ENCODE measurements around the gene FBXL15. TPM values are rescaled to one million over a fixed set of nuclear protein-coding genes. Genes with fewer than 3 reads are reported as not detected.

Gene FBXL15
- total and polyA plus RNA-seq, 7 donors, result 7.9 to 14.8 (median 10.8) TPM

- no peak for DNase-seq
- intact Hi-C loops (cut with DNase I), result no loop called here
- no peaks in the 10 kb centered on the region for H3K9me3 ChIP-seq
Measured at GRCh38 chr10:102405108-102405571, 15.5 kb upstream of the FBXL15 start.

GRCh38 chr10:102405632-102406031 is 15.0 kb upstream of the FBXL15 start:
- Histone ChIP-seq H3K27me3 (ENCODE audit: insufficient read depth in 3 of 3, low read length in 2 of 3) (peaks cover 0 to 33% (median 21%) of the 10 kb centered on the region in 3 donors), H3K9me3 (no peaks in the 10 kb centered on the region), H3K27ac (no peak overlapping the region), H3K36me3 (ENCODE audit: insufficient read depth in 1 of 2, low read depth in 1 of 2) (peaks cover 0 to 25% of the 10 kb centered on the region in 2 donors), H3K4me1 (peaks cover 4% of the 10 kb centered on the region), H3K4me3 (no peak overlapping the region)
- ATAC-seq (no peak), DNase-seq (no peak)
- 70 to 81% (median 71%) methylated on average over 6 of the region's 6 CpGs for WGBS, 3 donors
- TF ChIP-seq CTCF (IDR thresholded peaks at IDR 0.05), result no peak
- intact Hi-C loops (cut with DNase I), result no loop called here

More at GRCh38 chr10:102405108-102405571, 15.5 kb upstream of the FBXL15 start:
- 76 to 81% (median 77%) methylated on average over 15 to 19 of the region's 19 CpGs for WGBS, 3 donors
- H3K27me3 ChIP-seq (ENCODE audit: insufficient read depth in 3 of 3, low read length in 2 of 3), result peaks cover 0 to 28% (median 16%) of the 10 kb centered on the region in 3 donors
- no peak overlapping the region for H3K4me3 ChIP-seq
- no peak for ATAC-seq
- peaks cover under 1% of the 10 kb centered on the region for H3K4me1 ChIP-seq
- no peak for TF ChIP-seq CTCF (IDR thresholded peaks at IDR 0.05)
- no peak overlapping the region for H3K27ac ChIP-seq
- H3K36me3 ChIP-seq (ENCODE audit: insufficient read depth in 1 of 2, low read depth in 1 of 2), result peaks cover 0 to 30% of the 10 kb centered on the region in 2 donors

- no peak overlapping the region for H3K4me3 ChIP-seq
- peaks cover 4% of the 10 kb centered on the region for H3K4me1 ChIP-seq
- H3K27me3 ChIP-seq (ENCODE audit: insufficient read depth in 3 of 3, low read length in 2 of 3), result peaks cover 0 to 45% (median 28%) of the 10 kb centered on the region in 3 donors
- peaks cover 0 to 13% of the 10 kb centered on the region in 2 donors for H3K36me3 ChIP-seq (ENCODE audit: insufficient read depth in 1 of 2, low read depth in 1 of 2)
- H3K9me3 ChIP-seq, result no peaks in the 10 kb centered on the region
- no peak for TF ChIP-seq CTCF (IDR thresholded peaks at IDR 0.05)
- no peak overlapping the region for H3K27ac ChIP-seq
- intact Hi-C loops (cut with DNase I), result no loop called here
- DNase-seq (no peak), ATAC-seq (no peak)
- 92 to 100% (median 92%) methylated on average over 2 of the region's 2 CpGs for WGBS, 3 donors
Measured at GRCh38 chr10:102406815-102407214, 13.8 kb upstream of the FBXL15 start.

- no peak for ATAC-seq
- no peaks in the 10 kb centered on the region for H3K9me3 ChIP-seq
- peaks cover 0 to 52% (median 31%) of the 10 kb centered on the region in 3 donors for H3K27me3 ChIP-seq (ENCODE audit: insufficient read depth in 3 of 3, low read length in 2 of 3)
- WGBS, 3 donors, result 78 to 84% (median 82%) methylated on average over 13 of the region's 13 CpGs
- no peak for TF ChIP-seq CTCF (IDR thresholded peaks at IDR 0.05)
- intact Hi-C loops (cut with DNase I), result no loop called here
- peaks cover 4% of the 10 kb centered on the region for H3K4me1 ChIP-seq
- H3K4me3 ChIP-seq, result no peak overlapping the region
- H3K27ac ChIP-seq, result no peak overlapping the region
- peaks cover 0 to 6% of the 10 kb centered on the region in 2 donors for H3K36me3 ChIP-seq (ENCODE audit: insufficient read depth in 1 of 2, low read depth in 1 of 2)
- DNase-seq, result no peak
Measured at GRCh38 chr10:102407425-102408130, 13.1 kb upstream of the FBXL15 start.
